ENCODE data around the gene ZNF274. TPM values are rescaled to one million over a fixed set of nuclear protein-coding genes. Genes with fewer than 3 reads are reported as not detected.
"Not testable (repeated sequence)": the region's sequence is repeated elsewhere in the genome, so short reads cannot be mapped to it uniquely, and the experiment has no call there.

The ZNF274 gene
- total and polyA plus RNA-seq, 2 donors (not counting 1 experiment from before 2014, with no cell fraction given) = 53.3 to 83.7 TPM

DNA sequence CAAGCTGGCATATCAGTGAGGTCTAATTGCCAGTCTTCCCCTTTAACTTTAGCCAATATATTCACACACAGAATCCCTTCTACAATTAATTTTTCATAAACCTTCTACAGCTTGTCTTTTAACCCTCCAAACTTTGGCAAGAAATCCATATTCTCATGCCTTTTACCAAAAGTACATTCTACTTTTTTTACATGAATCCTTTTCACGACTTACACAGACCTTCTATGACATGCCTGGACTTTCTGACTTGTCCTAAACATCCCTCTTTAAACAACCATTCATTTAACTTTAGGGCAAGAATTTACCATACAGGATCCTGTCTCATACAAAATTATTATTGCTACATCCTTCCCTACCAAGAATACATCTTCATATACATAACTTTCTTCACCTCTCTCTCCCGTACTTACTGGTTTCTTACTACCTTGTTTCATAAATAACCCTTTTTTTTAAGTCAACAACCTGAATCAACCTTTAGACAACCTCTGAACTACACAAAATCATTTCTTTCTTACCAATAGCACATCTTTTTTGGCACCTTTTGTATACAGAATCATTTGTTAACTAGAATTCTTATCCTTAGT is 69.3 kb downstream of the ZNF274 start:
- Mint-ChIP-seq H3K27me3 (no peaks in the 10 kb centered on the region), H3K9me3 (ENCODE audit: insufficient read depth) (peaks cover 17% of the 10 kb centered on the region), H3K4me3 (no peak overlapping the region), H3K27ac (no peak overlapping the region), H3K4me1 (no peaks in the 10 kb centered on the region)
- WGBS (ENCODE audit: insufficient coverage) = 100% methylated on average over 2 of the region's 2 CpGs
- H3K4me2 ChIP-seq (replicated peaks; ENCODE audit: low read depth, low read length, poor library complexity, severe bottlenecking) = no peak overlapping the region
- no peak overlapping the region for H3K27ac ChIP-seq (ENCODE audit: low read length in 2 of 2)
- ChIA-PET POLR2A (no interaction called here), CTCF (no interaction called here)
- peaks cover 28 to 76% (median 65%) of the 10 kb centered on the region in 3 donors for H3K9me3 ChIP-seq (ENCODE audit: control extremely low read depth in 1 of 3, control insufficient read depth in 2 of 3, insufficient read depth in 1 of 3, low read length in 2 of 3)
- no peak for DNase-seq
- ATAC-seq (ENCODE audit: low read depth) = no peak
- no peaks in the 10 kb centered on the region for H3K79me2 ChIP-seq (ENCODE audit: control insufficient read depth, insufficient read depth, low read length)
- peaks cover 36 to 68% of the 10 kb centered on the region in 2 experiments for H3K36me3 ChIP-seq (replicated peaks in 1 of 2; ENCODE audit: control extremely low read depth in 1 of 2, control insufficient read depth in 1 of 2, extremely low read depth in 1 of 2, insufficient read depth in 2 of 2, low read length in 1 of 2)
- no peaks in the 10 kb centered on the region for H3K27me3 ChIP-seq (replicated peaks in 1 of 4; ENCODE audit: control extremely low read depth in 1 of 4, control insufficient read depth in 3 of 4, insufficient read depth in 4 of 4, low read length in 3 of 4)
- H3K9ac ChIP-seq (ENCODE audit: low read length) = no peak overlapping the region
- no peak overlapping the region for H3K4me3 ChIP-seq (ENCODE audit: control extremely low read depth in 1 of 5, extremely low read depth in 1 of 5, insufficient read depth in 1 of 5, low read depth in 2 of 5, low read length in 4 of 5)
- H3K4me1 ChIP-seq (ENCODE audit: control insufficient read depth in 2 of 2, insufficient read depth in 2 of 2, low read length in 2 of 2) = no peaks in the 10 kb centered on the region
- intact Hi-C loops (cut with micrococcal nuclease) = no loop called here
- H2AFZ ChIP-seq (ENCODE audit: insufficient read depth, low read depth, low read length, poor library complexity, severe bottlenecking) = no peak overlapping the region
- no peak for TF ChIP-seq EZH2 (IDR thresholded peaks at IDR 0.05; ENCODE audit: borderline replicate concordance, insufficient read depth, low read depth, low read length, poor library complexity, severe bottlenecking)
- no peak for TF ChIP-seq CTCF (IDR thresholded peaks at IDR 0.05)
- no peaks in the 10 kb centered on the region for H4K20me1 ChIP-seq (ENCODE audit: control insufficient read depth, insufficient read depth, low read length, poor library complexity, severe bottlenecking)

DNA sequence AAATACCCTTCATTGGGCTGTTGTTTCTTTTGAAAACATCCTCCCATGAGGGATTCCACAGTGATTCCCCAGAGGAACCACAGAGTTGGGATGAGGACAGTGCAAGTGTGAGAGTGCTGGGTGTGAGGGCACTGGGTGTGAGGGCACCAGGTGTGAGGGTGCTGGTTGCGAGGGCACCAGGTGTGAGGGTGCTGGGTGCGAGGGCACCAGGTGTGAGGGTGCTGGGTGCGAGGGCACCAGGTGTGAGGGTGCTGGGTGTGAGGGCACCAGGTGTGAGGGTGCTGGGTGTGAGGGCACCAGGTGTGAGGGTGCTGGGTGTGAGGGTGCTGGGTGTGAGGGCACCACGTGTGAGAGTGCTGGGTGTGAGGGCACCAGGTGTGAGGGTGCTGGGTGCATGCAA is 75.4 kb downstream of the ZNF274 start:
- H3K27ac ChIP-seq (ENCODE audit: low read length in 2 of 2); H3K4me2 ChIP-seq (replicated peaks; ENCODE audit: low read depth, low read length, poor library complexity, severe bottlenecking); H3K79me2 ChIP-seq (ENCODE audit: control insufficient read depth, insufficient read depth, low read length); POLR2A ChIA-PET; H4K20me1 ChIP-seq (ENCODE audit: control insufficient read depth, insufficient read depth, low read length, poor library complexity, severe bottlenecking); ATAC-seq (ENCODE audit: low read depth); H3K4me3 Mint-ChIP-seq; intact Hi-C loops (cut with micrococcal nuclease); H3K4me1 Mint-ChIP-seq; H3K27me3 ChIP-seq (replicated peaks in 1 of 4; ENCODE audit: control extremely low read depth in 1 of 4, control insufficient read depth in 3 of 4, insufficient read depth in 4 of 4, low read length in 3 of 4); H3K9ac ChIP-seq (ENCODE audit: low read length); H2AFZ ChIP-seq (ENCODE audit: insufficient read depth, low read depth, low read length, poor library complexity, severe bottlenecking); H3K4me1 ChIP-seq (ENCODE audit: control insufficient read depth in 2 of 2, insufficient read depth in 2 of 2, low read length in 2 of 2); H3K27ac Mint-ChIP-seq; H3K27me3 Mint-ChIP-seq; CTCF ChIA-PET; DNase-seq: not testable (repeated sequence)
- H3K9me3 Mint-ChIP-seq (ENCODE audit: insufficient read depth) = peaks cover 15% of the 10 kb centered on the region
- Histone ChIP-seq H3K4me3 (ENCODE audit: control extremely low read depth in 1 of 5, extremely low read depth in 1 of 5, insufficient read depth in 1 of 5, low read depth in 2 of 5, low read length in 4 of 5) (peak overlapping the region in 1 of 5 experiments; percentile 15), H3K9me3 (ENCODE audit: control extremely low read depth in 1 of 3, control insufficient read depth in 2 of 3, insufficient read depth in 1 of 3, low read length in 2 of 3) (peaks cover 23 to 95% (median 88%) of the 10 kb centered on the region in 3 donors), H3K36me3 (replicated peaks in 1 of 2; ENCODE audit: control extremely low read depth in 1 of 2, control insufficient read depth in 1 of 2, extremely low read depth in 1 of 2, insufficient read depth in 2 of 2, low read length in 1 of 2) (peaks cover 13 to 67% of the 10 kb centered on the region in 2 experiments)
- 97% methylated on average over 4 of the region's 4 CpGs for WGBS (ENCODE audit: insufficient coverage)

All from B cell (primary cell).